Testis (tissue), 3 donors: ENCODE results near the gene ARF3. TPM values are rescaled to one million over a fixed set of nuclear protein-coding genes. Genes with fewer than 3 reads are reported as not detected.

Experiments
- DNase-seq: peaks from one replicate; pipeline ENCODE4 v3.0.0-alpha.2; 2019
- H3K27ac ChIP-seq, 2 donors: fragments of 200-600 bp; sonication (generic); one replicate each; pipeline ENCODE4 v1.5.1; 2019
- H3K27me3 ChIP-seq: fragments of 200-600 bp; sonication (generic); one replicate; pipeline ENCODE4 v1.5.1; 2019
- H3K36me3 ChIP-seq: fragments of 200-600 bp; sonication (generic); one replicate; pipeline ENCODE4 v1.5.1; 2017; ENCODE audit warnings: low read depth; ENCODE audit errors: missing control alignments
- H3K4me1 ChIP-seq: fragments of 200-600 bp; sonication (generic); one replicate; pipeline ENCODE4 v1.5.1; 2019
- H3K4me3 ChIP-seq, 2 donors: fragments of 200-600 bp; sonication (generic); one replicate each; pipeline ENCODE4 v1.5.1; 2017 to 2019
- H3K9me3 ChIP-seq: fragments of 200-600 bp; sonication (generic); one replicate; pipeline ENCODE4 v1.5.1; 2017
- CTCF ChIP-seq, 3 experiments: fragments of 450-650 bp in 2 of 3; fragments of 200-600 bp in 1 of 3; sonication (generic) in 1 of 3; IDR thresholded peaks; one replicate each; pipeline ENCODE4 v1.5.1; 2016 to 2019; ENCODE audit warnings: antibody characterized with exemption in 3 of 3, mild to moderate bottlenecking in 2 of 3, moderate library complexity in 1 of 3
- POLR2A ChIP-seq: fragments of 450-650 bp; IDR thresholded peaks from one replicate; pipeline ENCODE4 v1.6.1; 2017; ENCODE audit warnings: antibody characterized with exemption, mild to moderate bottlenecking, moderate library complexity
- WGBS, 2 donors: methylation state at CpG; one replicate each; pipeline ENCODE4 v1.1.5; 2018; 5-methylcytosine and 5-hydroxymethylcytosine counted together
- intact Hi-C: fragments of 100-400 bp; cut with DNase I; formaldehyde crosslinking; loops from one replicate; pipeline ENCODE4 v1.15.1; 2023; ENCODE audit warnings: low total_unique reads
- polyA plus RNA-seq: library from polyadenylated mRNA; stranded (reverse); fragments of 350-450 nt; fragmentation: Illumina TruSeq; extraction: RNeasy Lipid Tissue Mini Kit (QIAGEN cat#74804); gene quantifications from one replicate; pipeline ENCODE4 v1.2.3, GENCODE V29; 2014; ENCODE audit warnings: low read depth, low replicate concordance; ENCODE audit not compliant: insufficient read depth
- small RNA-seq, 2 donors: library from RNA; depleted of rRNA; stranded (forward); fragments of <200 nt; gene quantifications; one replicate each; pipeline ENCODE3, GENCODE V24; 2016
- total RNA-seq, 2 donors: library from RNA; depleted of rRNA; stranded (reverse); fragments of >200 nt; gene quantifications; one replicate each; pipeline ENCODE4 v1.2.3, GENCODE V29; 2016

ARF3 gene
- total and polyA plus RNA-seq, 3 donors from 2014 or later: 78.3 to 134 (median 92.9) TPM

GRCh38 chr12:48901278-48901677 is 56.0 kb downstream of the ARF3 start:
- WGBS, 2 donors: 89 to 90% methylated on average over 2 of the region's 2 CpGs
- TF ChIP-seq POLR2A: no peak
- no peak for TF ChIP-seq CTCF (IDR thresholded peaks at IDR 0.05)
- no peaks in the 10 kb centered on the region for H3K4me1 ChIP-seq
- no peak overlapping the region for H3K27ac ChIP-seq
- no peaks in the 10 kb centered on the region for H3K27me3 ChIP-seq
- H3K36me3 ChIP-seq: no peaks in the 10 kb centered on the region
- no peak overlapping the region for H3K4me3 ChIP-seq
- H3K9me3 ChIP-seq: no peaks in the 10 kb centered on the region
- DNase-seq: no peak
- intact Hi-C loops: no loop called here

GRCh38 chr12:48899651-48900050 is 57.6 kb downstream of the ARF3 start:
- intact Hi-C loops: no loop called here
- Histone ChIP-seq H3K4me1 (no peaks in the 10 kb centered on the region), H3K27me3 (no peaks in the 10 kb centered on the region), H3K36me3 (no peaks in the 10 kb centered on the region), H3K4me3 (no peak overlapping the region), H3K9me3 (no peaks in the 10 kb centered on the region), H3K27ac (no peak overlapping the region)
- DNase-seq: no peak
- TF ChIP-seq POLR2A (no peak), CTCF (IDR thresholded peaks at IDR 0.05) (no peak)
- 75 to 84% methylated on average over 2 of the region's 2 CpGs for WGBS, 2 donors

- 78 to 85% methylated on average over 1 of the region's 1 CpG for WGBS, 2 donors
- Histone ChIP-seq H3K36me3 (no peaks in the 10 kb centered on the region), H3K4me3 (no peak overlapping the region), H3K4me1 (peaks cover 9% of the 10 kb centered on the region), H3K27ac (no peak overlapping the region), H3K27me3 (no peaks in the 10 kb centered on the region), H3K9me3 (no peaks in the 10 kb centered on the region)
- no peak for TF ChIP-seq POLR2A
- intact Hi-C loops: no loop called here
- no peak for DNase-seq
Observed at GRCh38 chr12:48894271-48894670, 63.0 kb downstream of the ARF3 start.

- peak; percentile 83 for DNase-seq
- Histone ChIP-seq H3K27ac (no peak overlapping the region), H3K4me3 (peak overlapping the region; percentile 17 to 46), H3K27me3 (no peaks in the 10 kb centered on the region), H3K4me1 (peaks cover 9% of the 10 kb centered on the region), H3K36me3 (no peaks in the 10 kb centered on the region), H3K9me3 (no peaks in the 10 kb centered on the region)
- 3 to 6% methylated on average over 20 to 37 of the region's 37 CpGs for WGBS, 2 donors
- intact Hi-C loops: no loop called here
- TF ChIP-seq CTCF (IDR thresholded peaks at IDR 0.05) (peak; percentile 79 to 87 (median 86)), POLR2A (no peak)
Observed at GRCh38 chr12:48890657-48891418, 66.4 kb downstream of the ARF3 start.

- H3K9me3 ChIP-seq: no peaks in the 10 kb centered on the region
- peaks cover 9% of the 10 kb centered on the region for H3K4me1 ChIP-seq
- H3K27me3 ChIP-seq: no peaks in the 10 kb centered on the region
- intact Hi-C loops: no loop called here
- WGBS, 2 donors: 78 to 87% methylated on average over 3 of the region's 3 CpGs
- H3K4me3 ChIP-seq: no peak overlapping the region
- no peak for DNase-seq
- no peak for TF ChIP-seq POLR2A
- no peak for TF ChIP-seq CTCF (IDR thresholded peaks at IDR 0.05)
- no peak overlapping the region for H3K27ac ChIP-seq
- no peaks in the 10 kb centered on the region for H3K36me3 ChIP-seq
Observed at GRCh38 chr12:48889679-48890078, 67.6 kb downstream of the ARF3 start.

Small RNAs within 50 kb of the gene (small RNA-seq; reads per million reads assigned to genes)
- gene AC073610.1 (0 reads per million in 2 donors), gene RNU6-600P (0 reads per million in 2 donors), gene RNU6-940P (0 reads per million in 2 donors)

Other genes with a start within 250 kb of the ARF3 start
- gene CCNT1, start 240.8 kb downstream of the ARF3 start, total RNA-seq: 10 to 100 TPM; 50.2 to 53.5 TPM
- gene CCNT1, start 240.8 kb downstream of the ARF3 start, polyA plus RNA-seq: 42.0 TPM
- gene ADCY6, start 168.4 kb downstream of the ARF3 start, total RNA-seq: 10 to 100 TPM; 24.5 to 26.3 TPM
- 16.5 TPM for gene ADCY6, start 168.4 kb downstream of the ARF3 start, polyA plus RNA-seq
- 10 to 100 TPM; 17.2 to 19.3 TPM for gene CACNB3, start 139.0 kb downstream of the ARF3 start, total RNA-seq
- gene CACNB3, start 139.0 kb downstream of the ARF3 start, polyA plus RNA-seq: 20.1 TPM
- 10 to 100 TPM; 85.0 to 96.1 TPM for gene DDX23, start 105.3 kb downstream of the ARF3 start, total RNA-seq
- 69.4 TPM for gene DDX23, start 105.3 kb downstream of the ARF3 start, polyA plus RNA-seq
- 1 to 10 TPM in 1 of 2 donors, under 1 TPM in 1; 0.81 to 1.1 TPM for gene RND1, start 91.6 kb downstream of the ARF3 start, total RNA-seq
- gene RND1, start 91.6 kb downstream of the ARF3 start, polyA plus RNA-seq: 1.2 TPM
- gene FKBP11, start 32.0 kb downstream of the ARF3 start, total RNA-seq: 10 to 100 TPM; 13.4 to 22.4 TPM
- gene FKBP11, start 32.0 kb downstream of the ARF3 start, polyA plus RNA-seq: 16.4 TPM
- gene WNT10B, start 14.2 kb upstream of the ARF3 start, total RNA-seq: 1 to 10 TPM; 1.1 to 3.1 TPM
- gene WNT10B, start 14.2 kb upstream of the ARF3 start, polyA plus RNA-seq: 1.8 TPM
- gene WNT1, start 20.8 kb upstream of the ARF3 start, total RNA-seq: 1 to 10 TPM; 1.2 to 1.4 TPM
- 0.62 TPM for gene WNT1, start 20.8 kb upstream of the ARF3 start, polyA plus RNA-seq
- gene DDN, start 41.9 kb upstream of the ARF3 start, total RNA-seq: under 1 TPM; 0.31 to 0.55 TPM
- gene DDN, start 41.9 kb upstream of the ARF3 start, polyA plus RNA-seq: 0.96 TPM
- gene PRKAG1, start 61.3 kb upstream of the ARF3 start, total RNA-seq: 10 to 100 TPM; 52.7 to 59.6 TPM
- gene PRKAG1, start 61.3 kb upstream of the ARF3 start, polyA plus RNA-seq: 80.7 TPM
- gene KMT2D, start 103.3 kb upstream of the ARF3 start, total RNA-seq: 100 to 1,000 TPM; 148 to 169 TPM
- 67.1 TPM for gene KMT2D, start 103.3 kb upstream of the ARF3 start, polyA plus RNA-seq
- 1 to 10 TPM; 1.7 to 5.9 TPM for gene RHEBL1, start 112.5 kb upstream of the ARF3 start, total RNA-seq
- gene RHEBL1, start 112.5 kb upstream of the ARF3 start, polyA plus RNA-seq: 1.5 TPM
- gene DHH, start 137.3 kb upstream of the ARF3 start, total RNA-seq: 100 to 1,000 TPM in 1 of 2 donors, 10 to 100 TPM in 1; 97.6 to 148 TPM
- gene DHH, start 137.3 kb upstream of the ARF3 start, polyA plus RNA-seq: 40.0 TPM
- 100 to 1,000 TPM; 223 to 265 TPM for gene LMBR1L, start 153.4 kb upstream of the ARF3 start, total RNA-seq
- gene LMBR1L, start 153.4 kb upstream of the ARF3 start, polyA plus RNA-seq: 178 TPM
- gene TUBA1B, start 173.9 kb upstream of the ARF3 start, total RNA-seq: 1,000 to 10,000 TPM in 1 of 2 donors, 100 to 1,000 TPM in 1; 642 to 1,178 TPM
- 894 TPM for gene TUBA1B, start 173.9 kb upstream of the ARF3 start, polyA plus RNA-seq
- 100 to 1,000 TPM; 156 to 269 TPM for gene TUBA1A, start 231.6 kb upstream of the ARF3 start, total RNA-seq
- gene TUBA1A, start 231.6 kb upstream of the ARF3 start, polyA plus RNA-seq: 282 TPM